Activated naive CD4-positive, alpha-beta T cell treated with anti-CD3 and anti-CD28 coated beads, Interleukin-2, amount 50 U/mL, for 72 hours (primary cell): Measurements from ENCODE around the gene NUP133. TPM values are rescaled to one million over a fixed set of nuclear protein-coding genes. Genes with fewer than 3 reads are reported as not detected.
"Not testable (repeated sequence)": the region's sequence is repeated elsewhere in the genome, so short reads cannot be mapped to it uniquely, and the experiment has no call there.

Source experiments
- ATAC-seq, 2 donors: fragments of 150-1000 bp; cut with Tn5 transposase; 2 replicates each; pipeline ENCODE4 v1.10.0; 2021; ENCODE audit warnings: mild to moderate bottlenecking in 2 of 2, moderate library complexity in 2 of 2
- DNase-seq, 2 donors: peaks; one replicate each; pipeline ENCODE4 v3.0.0; 2021 to 2022; ENCODE audit warnings: low spot score in 2 of 2
- H3K27ac Mint-ChIP-seq, 2 donors: one replicate each; pipeline ENCODE4 v1.8.0; 2022; ENCODE audit warnings: mild to moderate bottlenecking in 2 of 2, mixed read lengths in 2 of 2
- H3K36me3 Mint-ChIP-seq, 2 donors: one replicate each; pipeline ENCODE4 v1.8.0; 2022; ENCODE audit warnings: mixed read lengths in 2 of 2
- H3K9me3 Mint-ChIP-seq, 2 donors: one replicate each; pipeline ENCODE4 v1.8.0; 2022; ENCODE audit warnings: mixed read lengths in 2 of 2
- total RNA-seq, 2 donors: library from RNA; stranded (reverse); gene quantifications; one replicate each; pipeline ENCODE4 v1.2.3, GENCODE V29; 2022

NUP133 gene
- total RNA-seq, 2 donors from 2014 or later, result 52.7 to 55.7 TPM

DNA sequence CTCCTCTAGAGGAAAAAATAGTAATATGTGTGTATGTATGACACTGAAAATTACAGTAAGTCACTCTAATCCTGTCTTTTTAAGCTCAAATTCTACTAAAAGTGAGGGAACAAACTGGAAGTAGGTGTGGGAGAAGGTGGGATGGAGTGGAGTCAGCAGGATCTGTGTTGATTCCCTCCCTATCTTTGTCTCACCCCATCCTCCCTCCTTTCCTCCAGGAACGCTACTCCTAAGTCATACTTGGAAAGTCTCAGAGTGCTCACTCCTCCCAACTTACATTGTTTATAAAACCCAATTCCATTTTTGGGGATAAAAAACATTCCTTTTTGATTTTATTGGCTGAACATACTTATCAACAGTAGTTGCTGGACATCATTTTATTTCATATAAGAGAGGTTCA lies 14.9 kb upstream of the NUP133 start:
- peaks cover 4 to 18% of the 10 kb centered on the region in 2 donors for H3K36me3 Mint-ChIP-seq
- no peaks in the 10 kb centered on the region for H3K9me3 Mint-ChIP-seq
- DNase-seq (no peak), ATAC-seq (no peak)
- H3K27ac Mint-ChIP-seq, result peak overlapping the region in 1 of 2 donors; percentile 68

DNA sequence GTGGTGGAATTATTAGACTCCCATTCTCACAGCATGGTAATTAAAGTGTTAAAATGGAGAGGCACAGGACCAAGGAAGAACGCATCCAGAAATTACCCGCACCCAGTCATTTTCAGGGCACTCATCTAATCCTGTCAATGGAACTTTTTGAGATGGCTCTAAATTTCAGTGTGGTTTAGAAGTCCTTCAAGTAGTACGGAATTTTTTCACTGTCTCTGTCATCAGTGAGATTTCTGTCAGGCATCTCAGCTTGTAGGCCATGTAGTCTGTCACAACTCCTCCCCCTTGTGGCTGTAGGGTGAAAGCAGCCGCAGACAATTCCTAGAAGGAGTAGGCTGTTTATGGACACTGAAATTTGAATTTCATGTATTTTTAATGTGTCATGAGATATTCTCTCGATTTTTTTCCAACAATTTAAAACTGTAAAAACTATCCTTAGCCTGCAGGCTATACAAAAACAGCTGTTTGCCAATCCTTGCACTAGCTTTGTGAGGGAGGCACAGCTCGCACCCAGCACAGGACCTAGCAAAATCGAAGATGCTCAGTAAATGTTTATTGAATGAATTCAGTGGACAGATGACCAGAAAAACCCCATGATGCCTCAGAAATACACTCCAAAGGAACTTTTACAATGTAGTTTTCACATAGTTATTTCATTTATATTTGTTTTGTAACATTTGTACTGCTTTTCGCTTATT lies 6.6 kb upstream of the NUP133 start:
- DNase-seq (peak in 1 of 2 donors; percentile 50), ATAC-seq (peak; percentile 78)
- Mint-ChIP-seq H3K9me3 (no peaks in the 10 kb centered on the region), H3K36me3 (no peaks in the 10 kb centered on the region), H3K27ac (no peak overlapping the region)

DNA sequence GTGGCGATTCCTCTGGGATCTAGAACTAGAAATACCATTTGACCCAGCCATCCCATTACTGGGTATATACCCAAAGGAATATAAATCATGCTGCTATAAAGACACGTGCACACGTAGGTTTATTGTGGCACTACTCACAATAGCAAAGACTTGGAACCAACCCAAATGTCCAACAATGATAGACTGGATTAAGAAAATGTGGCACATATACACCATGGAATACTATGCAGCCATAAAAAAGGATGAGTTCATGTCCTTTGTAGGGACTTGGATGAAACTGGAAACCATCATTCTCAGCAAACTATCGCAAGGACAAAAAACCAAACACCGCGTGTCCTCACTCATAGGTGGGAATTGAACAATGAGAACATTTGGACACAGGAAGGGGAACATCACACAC lies 3.5 kb upstream of the NUP133 start:
- not testable (repeated sequence) for ATAC-seq, DNase-seq, H3K9me3 Mint-ChIP-seq, H3K27ac Mint-ChIP-seq
- H3K36me3 Mint-ChIP-seq, result peaks cover 0 to 11% of the 10 kb centered on the region in 2 donors

DNA sequence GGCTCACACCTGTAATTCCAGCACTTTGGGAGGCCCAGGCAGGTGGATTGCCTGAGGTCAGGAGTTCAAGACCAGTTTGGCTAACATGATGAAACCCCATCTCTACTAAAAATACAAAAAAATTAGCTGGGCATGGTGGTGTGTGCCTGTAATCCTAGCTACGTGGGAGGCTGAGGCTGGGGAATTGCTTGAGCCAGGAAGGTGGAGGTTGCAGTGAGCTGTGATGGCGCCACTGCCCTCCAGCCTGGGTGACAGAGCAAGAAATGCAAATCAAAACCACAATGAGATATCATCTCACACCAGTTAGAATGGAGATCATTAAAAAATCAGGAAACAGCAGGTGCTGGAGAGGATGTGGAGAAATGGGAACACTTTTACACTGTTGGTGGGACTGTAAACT lies 3.1 kb upstream of the NUP133 start:
- H3K36me3 Mint-ChIP-seq, result peaks cover 0 to 11% of the 10 kb centered on the region in 2 donors
- ATAC-seq, H3K9me3 Mint-ChIP-seq, H3K27ac Mint-ChIP-seq, DNase-seq: not testable (repeated sequence)

DNA sequence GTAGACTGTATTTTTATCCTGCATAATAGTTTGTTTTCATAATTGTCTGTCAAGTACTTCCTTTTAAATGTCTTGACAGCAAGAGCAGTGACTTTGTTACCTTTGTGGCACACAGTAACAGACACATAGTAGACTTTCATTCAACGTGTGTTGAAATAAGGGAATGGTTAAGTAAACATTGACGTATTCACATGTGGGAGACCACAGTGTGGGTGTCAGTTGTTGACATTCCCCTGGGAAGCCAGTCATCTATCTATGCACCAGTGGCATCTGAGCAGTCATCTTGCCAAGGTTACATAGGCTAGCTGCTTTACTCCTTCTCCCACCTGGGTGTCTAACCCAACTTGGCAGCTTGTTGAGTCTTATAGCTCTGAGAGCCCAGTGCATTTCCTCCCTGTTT lies 1.4 kb upstream of the NUP133 start:
- no peaks in the 10 kb centered on the region for H3K9me3 Mint-ChIP-seq

DNA sequence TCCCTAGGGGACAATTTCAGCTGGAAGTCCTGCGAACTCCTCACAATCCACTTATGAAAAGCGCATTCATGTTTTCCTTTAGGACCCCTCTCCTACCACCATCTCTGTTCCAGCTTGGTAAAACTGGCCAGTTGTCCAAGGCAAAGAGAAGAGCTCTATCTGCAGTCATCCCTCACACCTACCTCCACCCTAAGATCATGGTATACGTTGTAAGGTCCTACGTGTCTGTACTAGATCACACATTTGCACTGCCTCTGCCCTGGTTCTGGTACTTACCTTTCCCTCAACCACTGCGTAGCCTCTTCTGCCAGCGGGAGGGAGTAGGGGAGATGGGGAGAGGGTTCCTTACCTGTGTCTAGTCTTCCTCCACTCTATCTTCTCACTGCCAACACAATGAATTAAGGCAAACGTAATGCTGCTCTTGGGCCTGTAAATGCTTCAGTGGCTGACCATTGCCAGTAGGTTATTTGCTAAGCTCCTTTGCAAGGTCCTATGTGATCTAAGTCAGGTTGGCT lies 739 bp upstream of the NUP133 start:
- ATAC-seq, result peak in 1 of 2 donors; percentile 2
- H3K36me3 Mint-ChIP-seq, result peaks cover 7 to 11% of the 10 kb centered on the region in 2 donors

More for the DNA sequence above, 1.4 kb upstream of the NUP133 start:
- no peak for ATAC-seq
- H3K27ac Mint-ChIP-seq, result peak overlapping the region in 1 of 2 donors; percentile 94
- H3K36me3 Mint-ChIP-seq, result peaks cover 2 to 11% of the 10 kb centered on the region in 2 donors
- DNase-seq, result no peak

DNA sequence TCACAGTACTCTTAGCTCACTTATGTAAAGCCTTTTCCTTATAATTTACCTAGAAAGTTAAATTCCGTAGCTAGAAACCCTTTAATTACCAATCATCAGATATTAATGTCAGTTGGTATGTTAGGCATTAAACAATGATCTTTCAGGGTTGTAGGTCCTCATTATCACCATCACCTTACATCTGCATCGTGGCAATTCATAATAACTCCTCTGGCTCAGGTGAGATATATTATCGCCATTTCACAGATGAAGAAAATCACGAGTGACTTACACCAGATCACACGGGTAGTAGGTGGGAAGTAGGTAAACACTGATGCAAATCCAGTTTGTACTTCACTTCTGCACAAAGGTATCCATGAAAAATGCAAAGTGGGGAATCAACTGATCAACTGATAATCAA lies 639 bp downstream of the NUP133 start:
- Mint-ChIP-seq H3K27ac (peak overlapping the region; percentile 85 to 94), H3K36me3 (peaks cover 7 to 11% of the 10 kb centered on the region in 2 donors), H3K9me3 (no peaks in the 10 kb centered on the region)
- no peak for ATAC-seq
- no peak for DNase-seq

More for the DNA sequence above, 739 bp upstream of the NUP133 start:
- H3K27ac Mint-ChIP-seq, result peak overlapping the region; percentile 75 to 94
- no peak for DNase-seq
- H3K9me3 Mint-ChIP-seq, result no peaks in the 10 kb centered on the region

DNA sequence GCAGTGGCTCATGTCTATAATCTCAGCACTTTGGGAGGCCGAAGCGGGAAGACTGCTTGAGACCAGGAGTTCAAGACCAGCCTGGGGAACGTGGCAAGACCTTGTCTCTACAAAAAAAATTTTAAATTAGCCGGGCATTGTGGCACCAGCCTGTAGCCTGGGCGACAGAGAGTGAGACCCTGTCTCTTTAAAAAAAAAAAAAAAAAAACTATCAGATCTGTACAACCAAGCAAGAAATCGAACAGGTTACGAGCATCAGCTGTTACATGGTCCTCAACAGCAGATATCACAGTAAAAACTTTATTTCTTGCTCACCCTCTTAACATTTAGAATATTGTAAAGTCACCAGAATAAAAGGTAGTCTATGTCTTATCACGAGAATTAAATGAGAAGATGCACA lies 1.5 kb downstream of the NUP133 start:
- H3K36me3 Mint-ChIP-seq, result peaks cover 7 to 11% of the 10 kb centered on the region in 2 donors
- no peak for DNase-seq
- no peak for ATAC-seq
- H3K27ac Mint-ChIP-seq, result peak overlapping the region; percentile 14 to 44
- H3K9me3 Mint-ChIP-seq, result no peaks in the 10 kb centered on the region

DNA sequence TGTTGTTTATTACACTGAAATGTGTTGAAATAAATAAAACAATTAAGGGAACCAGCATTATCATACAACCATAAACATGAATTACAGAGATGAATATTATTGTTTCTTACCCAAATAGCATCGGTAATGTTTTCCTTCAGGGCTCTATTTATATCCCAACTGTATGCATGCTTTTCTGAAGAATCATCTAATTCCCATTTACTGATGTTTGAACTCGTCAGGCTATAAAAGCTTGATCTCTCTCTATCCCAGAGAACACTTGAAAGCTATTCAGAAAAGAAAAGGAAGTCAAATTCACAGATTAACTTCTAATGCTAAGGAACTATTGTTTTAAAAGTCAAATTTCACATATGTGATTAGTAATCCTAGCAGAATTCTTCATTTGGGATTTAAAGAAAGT lies 12.4 kb downstream of the NUP133 start:
- peaks cover 14 to 16% of the 10 kb centered on the region in 2 donors for H3K36me3 Mint-ChIP-seq
- H3K9me3 Mint-ChIP-seq, result no peaks in the 10 kb centered on the region
- no peak for DNase-seq
- no peak for ATAC-seq
- H3K27ac Mint-ChIP-seq, result no peak overlapping the region

DNA sequence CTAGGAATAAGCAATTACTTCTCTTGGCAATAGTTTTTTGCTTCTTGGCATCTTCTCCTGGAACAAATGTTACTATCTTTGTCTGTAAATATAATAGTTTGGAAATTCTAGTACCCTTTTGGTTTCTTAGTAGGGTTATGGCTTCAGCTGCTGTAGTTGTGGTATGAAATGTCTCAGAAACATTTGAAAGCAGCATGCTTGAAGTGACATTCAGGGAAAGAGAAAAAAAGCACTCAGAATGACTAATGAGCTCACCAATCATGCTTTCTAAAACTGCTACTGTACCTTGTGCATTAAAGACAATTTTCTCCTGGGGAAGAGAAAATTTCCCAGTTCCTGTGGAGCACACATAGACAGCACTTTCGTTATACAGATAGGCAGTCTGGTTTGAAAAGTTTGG lies 21.0 kb downstream of the NUP133 start:
- ATAC-seq, result no peak
- no peak for DNase-seq
- H3K36me3 Mint-ChIP-seq, result peaks cover 13 to 18% of the 10 kb centered on the region in 2 donors
- H3K9me3 Mint-ChIP-seq, result no peaks in the 10 kb centered on the region
- no peak overlapping the region for H3K27ac Mint-ChIP-seq

DNA sequence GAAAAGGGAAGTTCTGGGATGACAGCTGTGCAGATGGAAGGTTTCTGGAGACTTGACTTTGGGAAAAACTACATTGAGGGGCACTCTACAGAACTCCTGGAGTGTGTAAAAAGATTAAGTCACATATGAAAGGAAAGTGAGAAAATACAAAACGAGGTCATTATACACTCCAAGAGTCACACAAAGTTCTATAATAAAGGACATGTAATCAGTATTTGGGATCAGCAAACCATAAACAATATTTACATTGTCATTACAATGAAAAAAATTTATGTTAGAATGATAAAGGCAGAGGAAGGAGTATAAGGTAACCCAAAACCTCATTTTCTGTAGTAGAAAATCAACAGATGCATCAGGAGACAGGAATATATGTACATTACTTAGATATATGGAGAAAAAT lies 22.8 kb downstream of the NUP133 start:
- Mint-ChIP-seq H3K9me3 (no peaks in the 10 kb centered on the region), H3K36me3 (peaks cover 15 to 18% of the 10 kb centered on the region in 2 donors), H3K27ac (no peak overlapping the region)
- DNase-seq (no peak), ATAC-seq (no peak)

DNA sequence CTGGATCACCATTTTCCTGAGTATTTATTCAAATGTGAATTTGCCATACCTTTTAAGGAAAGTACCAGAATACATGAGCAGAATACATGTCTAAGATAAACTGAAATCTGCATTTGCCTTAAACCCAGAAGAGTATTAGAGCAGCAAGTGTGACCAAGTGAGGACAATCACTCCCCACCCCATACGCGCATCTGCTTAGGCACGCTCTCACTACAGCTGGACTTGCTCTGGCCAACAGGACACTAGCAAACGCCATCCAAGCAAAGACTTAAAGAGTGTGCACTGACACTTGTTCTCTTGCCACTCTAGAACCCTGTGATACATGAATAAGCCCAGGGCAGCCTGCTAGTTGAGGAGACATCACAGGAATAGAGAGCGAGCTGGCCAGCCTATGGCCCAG lies 25.6 kb downstream of the NUP133 start:
- no peak for DNase-seq
- peaks cover 5 to 15% of the 10 kb centered on the region in 2 donors for H3K36me3 Mint-ChIP-seq
- ATAC-seq, result no peak
- H3K27ac Mint-ChIP-seq, result peak overlapping the region in 1 of 2 donors; percentile 3
- no peaks in the 10 kb centered on the region for H3K9me3 Mint-ChIP-seq

DNA sequence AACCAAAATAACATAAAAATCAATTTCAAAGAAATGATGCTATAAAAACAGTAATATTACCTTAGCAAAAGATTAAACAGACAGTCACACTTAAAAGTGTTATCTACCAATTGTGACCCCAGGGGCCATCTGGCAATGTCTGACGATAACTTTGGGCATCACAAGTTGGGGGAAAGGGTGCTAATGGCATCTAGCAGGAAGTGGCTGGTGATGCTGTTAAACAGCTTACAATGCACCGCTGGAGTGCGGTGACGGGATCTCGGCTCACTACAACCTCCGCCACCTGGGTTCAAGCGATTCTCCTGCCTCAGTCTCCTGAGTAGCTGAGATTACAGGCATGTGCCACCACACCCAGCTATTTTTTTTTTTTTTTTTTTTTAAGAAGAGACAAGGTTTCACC lies 27.6 kb downstream of the NUP133 start:
- H3K9me3 Mint-ChIP-seq, result no peaks in the 10 kb centered on the region
- DNase-seq (no peak), ATAC-seq (no peak)
- no peak overlapping the region for H3K27ac Mint-ChIP-seq
- peaks cover 0 to 13% of the 10 kb centered on the region in 2 donors for H3K36me3 Mint-ChIP-seq

DNA sequence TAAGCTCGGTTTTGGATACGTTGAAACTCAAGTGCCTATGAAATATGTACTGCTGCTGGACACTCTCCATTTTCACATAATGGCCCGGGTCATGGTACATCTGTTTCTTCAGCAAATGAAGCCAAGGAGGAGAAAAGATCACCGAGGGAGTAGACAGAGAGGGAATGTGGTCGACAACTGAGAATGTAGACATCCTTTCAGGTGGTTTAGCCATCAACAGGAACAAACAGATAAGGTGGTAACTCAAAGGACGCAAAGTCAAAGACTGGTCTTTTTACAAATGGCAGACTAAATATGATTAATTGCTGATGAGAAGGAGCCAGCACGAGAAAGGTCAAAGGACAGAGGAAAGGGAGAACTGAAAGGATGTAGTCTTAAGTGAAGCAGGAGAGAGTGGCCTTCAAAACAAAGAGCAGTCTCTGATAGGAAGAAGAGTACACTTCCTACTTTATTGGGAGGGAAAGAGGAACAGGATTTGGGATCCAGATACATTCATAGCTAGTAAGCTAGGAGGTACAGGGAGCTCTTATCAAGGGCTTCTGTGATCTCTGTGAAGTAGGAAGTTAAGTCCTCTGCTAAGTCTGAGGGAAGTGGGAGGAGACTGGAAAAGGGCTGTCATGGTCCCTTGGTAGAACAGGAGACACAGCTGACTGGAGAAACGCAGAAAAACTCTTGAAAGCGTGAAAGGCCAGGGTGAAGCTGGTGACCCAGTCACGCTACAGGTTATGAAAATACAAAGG lies 28.3 kb downstream of the NUP133 start:
- Mint-ChIP-seq H3K36me3 (peaks cover 0 to 10% of the 10 kb centered on the region in 2 donors), H3K9me3 (no peaks in the 10 kb centered on the region), H3K27ac (no peak overlapping the region)
- no peak for DNase-seq
- ATAC-seq, result no peak

DNA sequence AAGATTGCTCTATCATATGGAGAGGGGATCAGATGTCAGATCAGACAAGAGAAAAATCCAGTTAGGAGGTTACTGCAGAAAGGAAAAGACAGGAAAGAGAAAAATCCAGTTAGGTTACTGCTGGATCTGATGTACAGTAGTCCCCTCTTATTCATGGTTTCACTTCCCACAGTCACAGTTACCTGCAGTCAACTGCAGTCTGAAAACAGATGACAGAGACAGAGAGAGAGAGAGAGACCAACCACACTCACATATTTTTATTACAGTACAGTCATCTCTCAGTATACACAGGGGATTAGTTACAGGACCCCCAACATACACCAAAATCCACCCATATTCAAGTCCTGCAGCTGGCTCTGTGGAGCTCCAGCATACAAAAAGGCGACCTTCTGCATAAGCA lies 29.3 kb downstream of the NUP133 start:
- ATAC-seq (peak; percentile 60 to 61), DNase-seq (no peak)

DNA sequence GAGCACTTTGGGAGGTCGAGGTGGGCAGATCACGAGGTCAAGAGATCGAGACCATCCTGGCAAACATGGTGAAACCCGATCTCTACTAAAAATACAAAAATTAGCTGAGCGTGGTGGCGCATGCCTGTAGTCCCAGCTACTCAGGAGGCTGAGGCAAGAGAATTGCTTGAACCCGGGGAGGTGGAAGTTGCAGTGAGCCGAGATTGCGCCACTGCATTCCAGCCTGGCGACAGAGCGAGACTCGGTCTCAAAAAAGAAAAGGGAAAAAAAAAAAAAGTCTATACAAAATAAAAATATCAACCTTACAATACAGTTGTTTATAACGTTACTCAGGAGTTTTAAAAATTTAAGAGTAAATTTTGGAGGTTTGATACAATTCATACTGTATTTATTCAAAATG lies 32.3 kb downstream of the NUP133 start:
- peak overlapping the region in 1 of 2 donors; percentile 52 for H3K27ac Mint-ChIP-seq
- not testable (repeated sequence) for H3K36me3 Mint-ChIP-seq, H3K9me3 Mint-ChIP-seq, DNase-seq, ATAC-seq

More for the DNA sequence above, 29.3 kb downstream of the NUP133 start:
- H3K36me3 Mint-ChIP-seq, result peaks cover 4 to 10% of the 10 kb centered on the region in 2 donors
- no peak overlapping the region for H3K27ac Mint-ChIP-seq
- no peaks in the 10 kb centered on the region for H3K9me3 Mint-ChIP-seq

DNA sequence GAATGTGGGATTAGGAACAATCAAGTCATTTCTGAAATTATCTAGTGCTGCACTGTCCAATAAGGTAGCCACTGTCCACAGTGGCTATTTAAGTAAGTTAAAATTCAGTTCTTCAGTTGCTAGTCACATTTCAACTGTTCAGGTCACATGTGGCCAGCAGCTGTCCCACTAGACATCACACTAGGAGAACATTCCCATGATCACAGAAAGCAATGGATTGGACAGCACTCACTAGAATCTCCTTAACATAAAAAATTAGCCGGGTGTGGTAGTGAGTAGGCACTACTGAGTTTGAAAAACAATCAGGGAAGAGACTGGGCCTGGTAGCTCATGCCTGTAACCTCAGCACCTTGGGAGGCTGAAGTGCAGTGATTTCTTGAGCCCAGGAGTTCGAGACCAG lies 33.6 kb downstream of the NUP133 start:
- Mint-ChIP-seq H3K9me3 (no peaks in the 10 kb centered on the region), H3K27ac (no peak overlapping the region), H3K36me3 (peaks cover 12 to 13% of the 10 kb centered on the region in 2 donors)
- DNase-seq, result no peak
- no peak for ATAC-seq
